ENCODE data around the gene COMMD1. TPM values are rescaled to one million over a fixed set of nuclear protein-coding genes. Genes with fewer than 3 reads are reported as not detected.
"Not testable (repeated sequence)": the region's sequence is repeated elsewhere in the genome, so short reads cannot be mapped to it uniquely, and the experiment has no call there.

The COMMD1 gene
- polyA plus RNA-seq, 4 donors: 61.3 to 85.3 (median 71.8) TPM

DNA sequence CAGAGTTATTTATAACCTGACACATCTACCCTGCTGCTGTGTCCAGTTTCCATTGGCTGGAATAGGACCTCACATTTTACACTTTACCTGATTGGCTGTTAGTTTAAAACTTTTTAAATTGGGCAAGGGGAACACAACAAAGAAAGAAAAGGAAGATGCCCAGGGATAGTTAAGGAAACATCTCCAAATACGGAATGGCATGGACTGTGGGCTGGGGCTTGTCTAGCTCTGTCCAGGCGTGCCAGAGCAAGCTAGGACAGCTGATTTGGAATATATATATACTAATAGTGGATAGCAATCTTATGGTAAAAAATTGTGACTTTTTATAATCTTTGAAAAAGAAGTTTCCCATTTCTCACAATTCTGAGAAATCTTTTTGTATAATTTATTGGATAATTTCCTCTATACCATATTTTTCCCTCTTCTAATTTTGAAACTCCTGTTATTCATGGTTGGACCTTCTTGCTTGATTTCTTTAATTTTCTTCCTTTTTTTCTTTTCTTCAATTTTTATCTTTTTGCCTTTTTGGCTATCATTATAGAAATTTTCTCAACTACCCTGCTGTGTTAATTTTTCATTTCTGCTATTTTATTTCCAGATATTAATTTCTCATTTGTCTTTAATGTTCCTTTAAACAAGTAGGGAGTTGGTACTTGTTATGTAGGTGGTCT, 55.9 kb downstream of the COMMD1 start:
- DNase-seq (ENCODE audit: low read depth in 4 of 4, low spot score in 3 of 4): no peak

DNA sequence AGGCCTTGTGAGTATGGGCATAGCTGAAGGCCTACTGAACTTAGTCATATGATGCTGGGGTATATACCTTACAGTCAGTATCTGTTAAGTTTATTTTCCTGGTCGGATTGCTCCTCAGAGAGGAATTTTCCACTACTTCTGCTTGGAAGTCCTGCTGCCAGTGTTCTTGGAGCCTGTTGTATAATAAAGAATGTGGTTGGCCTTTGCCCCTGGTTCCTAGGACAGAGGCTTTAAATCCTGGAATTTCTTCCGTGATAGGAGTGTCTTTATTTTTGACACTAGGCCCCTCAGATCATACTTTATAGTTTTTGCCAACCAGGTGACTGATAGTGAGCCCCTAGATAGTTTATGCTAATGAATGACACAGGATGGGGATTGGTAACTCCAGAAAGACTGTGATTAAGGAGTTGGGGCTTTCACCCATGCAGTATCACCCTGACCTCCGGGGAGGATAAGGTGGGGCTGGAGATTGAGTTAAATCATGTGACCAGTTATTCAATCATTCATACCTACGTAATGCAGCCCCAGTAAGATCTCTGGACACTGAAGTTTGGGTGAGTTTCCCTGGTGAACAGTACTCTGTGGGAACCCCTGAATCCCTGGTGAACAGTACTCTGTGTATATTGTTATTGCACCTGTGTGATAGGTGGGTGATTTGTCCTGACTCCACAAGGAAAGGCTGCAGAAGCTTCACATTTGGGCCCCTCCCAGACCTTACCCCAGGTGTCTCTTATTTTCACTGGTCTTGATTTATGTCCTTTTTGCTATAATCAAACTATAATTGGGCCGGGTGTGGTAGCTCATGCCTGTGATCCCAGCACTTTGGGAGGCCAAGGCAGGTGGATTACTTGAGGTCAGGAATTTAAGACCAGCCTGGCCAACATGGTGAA, 56.9 kb downstream of the COMMD1 start:
- no peak for DNase-seq (ENCODE audit: low read depth in 4 of 4, low spot score in 3 of 4)

DNA sequence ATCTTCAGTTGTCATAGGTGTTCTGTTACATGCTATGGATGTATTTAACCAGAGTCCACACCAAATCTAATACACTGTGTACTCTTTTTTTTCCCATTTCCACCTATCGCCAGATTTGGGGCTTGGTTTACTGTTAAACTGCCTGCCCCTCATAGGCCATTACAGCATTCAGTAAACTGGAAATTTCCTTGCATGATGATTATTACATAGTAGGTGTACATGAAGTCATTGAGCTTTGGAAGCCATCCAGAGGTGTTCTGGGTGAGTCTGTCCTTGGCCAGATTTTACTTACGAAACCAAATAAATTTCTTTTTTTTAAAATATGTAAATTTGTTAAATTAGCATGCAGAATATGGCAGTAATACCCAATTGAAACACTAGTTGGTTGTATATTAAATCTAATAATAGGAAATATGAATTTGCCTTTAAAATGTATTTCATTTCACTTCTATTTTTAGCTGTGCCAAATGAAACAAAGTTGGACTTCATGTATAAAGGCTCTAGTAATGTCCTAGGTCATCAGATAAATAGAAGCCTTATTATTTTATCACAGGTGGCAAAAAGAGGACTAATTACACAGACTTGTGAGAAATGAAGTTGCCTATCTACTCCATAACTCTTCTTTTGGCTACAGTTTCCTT, 60.7 kb downstream of the COMMD1 start:
- no peak for DNase-seq (ENCODE audit: low read depth in 4 of 4, low spot score in 3 of 4)

DNA sequence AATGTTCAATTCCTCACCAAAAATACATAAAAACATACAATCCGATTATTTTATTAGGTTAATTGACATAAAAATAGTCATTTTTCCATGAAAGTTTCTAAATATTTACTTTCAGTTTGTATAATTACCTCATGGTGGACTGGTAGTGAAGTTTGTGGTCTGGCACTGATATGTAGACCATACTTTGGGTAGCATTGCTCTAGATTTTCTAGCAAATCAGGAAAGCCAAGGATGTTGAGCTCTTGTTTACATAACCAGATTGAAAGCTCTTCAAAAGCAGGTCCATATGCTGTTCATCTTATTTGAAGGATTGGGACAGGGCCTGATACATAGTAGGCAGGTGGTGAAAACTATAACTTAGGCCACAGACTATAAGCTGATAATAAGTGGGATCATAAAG, 61.8 kb downstream of the COMMD1 start:
- DNase-seq (ENCODE audit: low read depth in 4 of 4, low spot score in 3 of 4): no peak

DNA sequence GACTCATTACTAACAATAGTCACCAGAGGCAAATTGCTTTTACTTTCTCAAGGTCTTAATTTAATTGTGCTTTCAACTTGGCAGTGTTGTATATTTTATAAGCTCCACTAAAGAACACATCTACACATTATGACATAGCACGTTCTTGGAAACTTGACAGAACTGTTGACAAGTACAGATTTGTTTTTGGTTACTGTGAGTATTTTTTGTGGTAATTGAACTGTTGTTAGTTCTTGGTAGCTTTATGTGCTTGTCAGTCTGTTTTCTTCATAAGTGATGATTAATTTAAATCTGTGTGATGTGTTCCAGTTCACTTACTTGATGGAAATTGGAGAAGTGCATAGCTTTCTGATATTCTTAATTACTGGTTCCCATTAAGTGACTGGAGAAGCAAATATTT, 63.9 kb downstream of the COMMD1 start:
- no peak for DNase-seq (ENCODE audit: low read depth in 4 of 4, low spot score in 3 of 4)

DNA sequence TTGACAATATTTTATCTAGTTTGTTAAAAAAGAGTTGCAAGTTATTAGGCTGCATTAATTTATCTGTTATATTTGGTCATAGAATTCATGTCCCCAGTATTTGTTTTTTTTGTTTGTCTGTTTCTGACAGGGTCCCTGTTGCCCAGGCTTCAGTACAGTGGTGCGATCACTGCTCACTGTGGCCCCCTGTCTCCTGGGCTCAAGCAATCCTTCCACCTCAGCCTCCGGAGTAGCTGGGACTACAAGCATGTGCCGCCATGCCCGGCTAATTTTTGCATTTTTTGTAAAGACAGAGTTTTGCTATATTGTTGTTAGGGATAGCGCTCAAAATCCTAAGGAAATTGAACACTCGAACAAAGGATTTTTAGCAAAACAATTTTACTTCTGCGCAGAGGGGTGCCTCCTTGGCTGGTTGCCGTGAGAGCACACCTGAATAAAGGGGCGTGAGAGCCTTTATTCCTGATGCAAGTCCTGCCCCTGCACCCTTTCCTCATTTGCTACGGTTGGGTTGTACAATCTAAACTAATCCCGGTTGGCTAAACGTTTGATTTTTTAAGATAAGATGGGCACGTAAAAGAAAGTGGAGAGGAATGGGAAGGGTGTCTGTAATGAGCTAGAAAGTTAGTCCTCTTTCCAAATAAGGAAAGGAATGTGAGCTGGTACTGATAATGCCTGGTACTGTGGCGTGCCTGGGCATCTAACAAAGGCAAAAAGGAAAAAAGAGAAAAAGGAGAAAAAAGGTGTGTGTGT, 65.5 kb downstream of the COMMD1 start:
- DNase-seq (ENCODE audit: low read depth in 4 of 4, low spot score in 3 of 4): no peak

DNA sequence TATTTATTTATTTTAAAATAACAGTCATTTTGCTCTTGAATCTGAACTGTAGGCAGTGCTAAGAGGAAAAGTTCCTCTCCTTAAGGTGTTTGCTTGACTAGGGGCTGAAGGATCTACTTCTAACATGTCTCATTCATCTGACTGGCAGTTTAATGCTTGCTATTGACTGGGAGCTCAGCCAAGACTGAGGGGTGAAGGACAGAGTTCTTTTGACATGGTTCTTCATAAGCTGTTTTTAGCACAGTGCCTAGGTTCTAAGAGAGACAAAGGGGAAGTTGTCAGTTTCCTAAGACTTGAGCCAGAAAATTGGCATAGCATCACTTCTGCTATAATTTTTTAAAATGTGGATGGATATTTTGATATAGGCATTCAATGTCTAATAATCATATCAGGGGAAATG, 73.0 kb downstream of the COMMD1 start:
- DNase-seq (ENCODE audit: low read depth in 4 of 4, low spot score in 3 of 4): no peak

DNA sequence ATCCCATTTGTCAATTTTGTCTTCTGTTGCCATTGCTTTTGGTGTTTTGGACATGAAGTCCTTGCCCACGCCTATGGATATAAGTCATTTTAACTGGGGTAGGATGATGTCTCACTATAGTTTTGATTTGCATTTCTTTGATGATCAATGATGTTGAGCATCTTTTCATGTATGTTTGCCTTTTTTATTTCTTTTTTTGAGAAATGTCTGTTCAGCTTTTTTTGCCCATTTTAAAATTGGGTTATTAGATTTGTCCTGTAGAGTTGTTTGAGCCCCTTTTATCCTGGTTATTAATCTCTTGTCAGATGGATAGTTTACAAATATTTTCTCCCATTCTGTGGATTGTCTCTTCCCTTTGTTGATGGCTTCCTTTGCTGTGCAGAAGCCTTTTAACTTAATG, 75.3 kb downstream of the COMMD1 start:
- DNase-seq (ENCODE audit: low read depth in 4 of 4, low spot score in 3 of 4): no peak

DNA sequence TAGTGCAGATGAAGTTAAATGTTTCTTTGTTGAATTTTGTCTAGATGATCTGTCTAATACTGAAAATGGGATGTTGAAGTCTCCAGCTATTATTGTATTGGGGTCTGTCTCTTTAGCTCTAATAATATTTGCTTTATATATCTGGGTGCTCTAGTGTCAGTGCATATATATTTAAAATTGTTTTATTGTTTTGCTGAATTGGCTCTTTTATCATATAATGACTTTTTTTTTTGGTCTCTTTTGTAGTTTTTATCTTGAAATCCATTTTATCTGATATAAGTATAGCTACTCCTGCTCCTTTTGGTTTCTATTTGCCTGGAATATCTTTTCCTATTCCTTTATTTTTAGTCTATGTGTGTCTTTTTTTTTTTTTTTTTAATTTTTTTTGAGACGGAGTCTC, 79.2 kb downstream of the COMMD1 start:
- DNase-seq (ENCODE audit: low read depth in 4 of 4, low spot score in 3 of 4): no peak

DNA sequence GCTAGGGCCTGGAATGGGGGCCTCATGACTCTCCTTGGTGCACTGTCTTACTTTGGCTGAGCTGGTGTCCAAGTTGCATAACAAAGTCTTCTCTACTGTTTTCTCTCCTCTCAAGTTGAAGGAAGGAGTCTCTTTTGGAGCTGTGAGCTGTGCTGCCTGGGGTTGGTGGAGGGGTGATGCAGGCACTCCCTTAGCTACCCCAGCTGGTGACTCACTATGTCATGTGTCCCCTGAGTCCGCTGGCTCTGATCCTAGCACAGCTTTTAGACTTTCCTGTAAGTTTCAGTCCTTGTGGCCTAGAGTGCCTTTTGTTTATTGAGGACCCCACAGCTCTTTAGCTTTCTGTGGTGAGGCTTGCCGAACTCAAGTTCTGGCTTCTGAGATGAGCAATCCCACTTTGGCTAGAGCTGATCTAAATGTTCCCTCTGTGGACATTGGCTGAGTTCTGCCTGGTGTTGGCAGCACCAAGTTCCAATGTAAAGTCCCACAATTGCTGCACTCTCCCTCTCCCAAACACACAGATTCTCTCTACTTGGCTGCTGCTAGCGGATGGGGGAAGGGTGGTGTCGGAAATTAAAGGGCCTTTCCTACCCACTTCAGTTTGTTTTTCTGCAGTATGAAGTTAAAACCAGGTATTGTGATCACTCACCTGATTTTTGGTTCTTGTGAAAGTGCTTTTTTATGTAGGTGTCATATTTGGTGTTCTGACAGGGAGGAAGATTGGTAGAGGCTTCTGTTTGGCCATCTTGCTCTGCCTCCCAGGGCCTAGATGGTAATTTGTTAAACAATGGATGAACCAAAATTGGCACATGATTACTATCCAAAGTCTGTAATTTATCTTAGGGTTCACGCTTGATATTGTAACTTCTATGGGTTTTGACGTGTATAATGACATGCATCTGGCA, 83.2 kb downstream of the COMMD1 start:
- DNase-seq (ENCODE audit: low read depth in 4 of 4, low spot score in 3 of 4): no peak

DNA sequence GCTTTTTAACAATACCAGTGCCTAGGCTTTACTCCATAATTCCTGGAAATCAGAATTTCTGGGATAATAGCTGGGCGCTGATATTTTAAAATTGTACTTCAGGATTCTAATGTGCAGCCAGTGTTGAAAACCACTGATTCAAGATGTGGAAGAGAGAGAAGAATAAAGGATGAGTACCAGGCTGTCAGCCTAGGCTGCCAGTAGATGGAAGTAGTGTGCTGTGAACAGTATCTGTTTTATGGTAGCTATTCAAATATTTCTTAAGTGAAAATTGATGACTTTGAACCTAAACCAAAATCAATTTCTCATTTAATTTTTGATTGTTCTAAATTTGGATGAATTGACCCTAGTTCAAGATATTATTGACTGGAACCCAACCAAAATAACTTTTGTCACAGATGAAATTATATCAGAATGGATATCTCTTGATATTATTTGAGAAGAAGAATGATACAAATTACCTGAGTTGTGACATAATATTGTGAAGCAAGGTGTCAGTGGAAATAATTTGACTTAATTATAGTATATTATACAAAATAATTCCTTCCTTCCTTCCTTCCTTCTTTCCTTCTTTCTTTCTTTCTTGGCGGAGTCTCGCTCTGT, 88.0 kb downstream of the COMMD1 start:
- no peak for DNase-seq (ENCODE audit: low read depth in 4 of 4, low spot score in 3 of 4)

DNA sequence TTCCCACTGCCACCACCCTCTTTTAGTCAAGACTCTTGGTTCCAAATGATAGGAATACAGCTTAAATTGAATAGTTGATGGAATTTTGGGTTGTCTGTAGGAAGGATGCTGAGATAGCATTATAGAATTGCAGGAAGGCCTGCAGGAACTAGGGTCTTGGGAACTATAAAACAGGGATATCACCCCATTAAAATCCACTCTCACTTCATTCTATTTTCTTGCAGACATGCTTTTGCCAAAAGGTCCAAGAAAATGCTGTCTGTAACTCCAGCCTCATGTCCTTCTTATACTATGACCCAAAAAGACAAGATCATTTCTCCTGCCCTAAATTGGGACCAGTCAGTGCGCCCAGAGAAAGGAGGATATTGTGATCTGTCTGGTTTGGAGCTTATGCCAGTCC, 89.1 kb downstream of the COMMD1 start:
- no peak for DNase-seq (ENCODE audit: low read depth in 4 of 4, low spot score in 3 of 4)

DNA sequence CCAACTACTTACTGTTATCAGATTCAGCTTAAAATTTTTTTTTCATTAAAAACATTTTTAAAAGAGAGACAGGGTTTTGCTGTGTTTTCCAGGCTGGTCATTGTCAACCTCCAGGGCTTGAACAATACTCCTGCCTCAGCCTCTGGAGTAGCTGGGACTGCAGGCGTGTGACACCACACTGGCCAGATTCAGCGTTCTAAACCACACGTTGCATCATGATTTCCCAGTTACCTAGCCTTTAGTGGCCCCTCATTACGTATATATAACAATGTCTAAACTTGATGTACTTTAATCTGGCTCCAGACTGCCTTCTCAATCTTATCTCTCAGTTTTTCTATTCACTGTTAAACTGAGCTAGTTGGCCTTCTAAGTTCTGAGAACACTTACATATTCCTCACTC, 89.6 kb downstream of the COMMD1 start:
- DNase-seq (ENCODE audit: low read depth in 4 of 4, low spot score in 3 of 4): no peak

DNA sequence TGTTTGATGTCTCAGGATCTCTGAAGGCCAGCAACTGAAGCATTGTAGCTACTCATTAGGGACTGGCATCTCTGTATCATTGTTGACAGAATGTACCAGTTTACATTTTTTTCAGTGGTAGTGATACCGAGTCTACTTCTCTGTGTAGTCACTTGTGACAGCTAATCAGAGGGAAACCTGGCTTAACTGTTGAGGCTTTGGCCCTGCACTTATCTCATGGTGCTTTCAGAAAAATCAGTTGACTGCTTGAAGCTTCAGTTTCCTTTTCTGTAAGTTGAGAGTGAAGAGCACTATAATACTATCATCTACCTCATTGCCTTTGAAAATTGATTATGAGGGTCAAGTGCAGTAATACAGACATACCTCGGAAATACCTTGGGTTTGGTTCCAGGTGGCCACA, 90.0 kb downstream of the COMMD1 start:
- DNase-seq (ENCODE audit: low read depth in 4 of 4, low spot score in 3 of 4): no peak

DNA sequence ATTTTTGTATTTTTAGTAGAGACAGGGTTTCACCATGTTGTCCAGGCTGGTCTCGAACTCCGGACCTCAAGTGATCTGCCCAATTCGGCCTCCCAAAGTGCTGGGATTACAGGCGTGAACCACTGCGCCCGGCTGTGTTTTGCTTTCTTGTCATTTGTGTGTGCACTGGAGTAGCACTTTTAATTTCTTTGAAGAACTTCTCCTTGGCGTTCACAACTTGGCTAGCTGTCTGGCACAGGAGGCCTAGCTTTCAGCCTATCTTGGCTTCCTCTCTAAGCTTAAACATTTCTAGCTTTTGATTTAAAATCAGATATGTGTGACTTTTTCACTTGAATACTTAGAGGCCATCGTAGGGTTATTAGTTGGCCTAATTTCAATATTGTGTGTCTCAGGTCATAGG, 93.0 kb downstream of the COMMD1 start:
- DNase-seq (ENCODE audit: low read depth in 4 of 4, low spot score in 3 of 4): no peak

DNA sequence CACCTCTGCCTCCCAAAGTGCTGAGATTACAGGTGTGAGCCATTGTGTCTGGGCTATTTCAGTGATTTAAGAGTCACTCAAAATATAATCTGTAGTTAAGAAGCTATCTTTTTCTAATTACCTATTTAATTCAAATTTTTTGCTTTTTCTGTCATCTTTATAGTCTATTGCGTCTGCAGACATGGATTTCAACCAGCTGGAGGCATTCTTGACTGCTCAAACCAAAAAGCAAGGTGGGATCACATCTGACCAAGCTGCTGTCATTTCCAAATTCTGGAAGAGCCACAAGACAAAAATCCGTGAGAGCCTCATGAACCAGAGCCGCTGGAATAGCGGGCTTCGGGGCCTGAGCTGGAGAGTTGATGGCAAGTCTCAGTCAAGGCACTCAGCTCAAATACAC, 95.1 kb downstream of the COMMD1 start:
- DNase-seq (ENCODE audit: low read depth in 4 of 4, low spot score in 3 of 4): no peak

DNA sequence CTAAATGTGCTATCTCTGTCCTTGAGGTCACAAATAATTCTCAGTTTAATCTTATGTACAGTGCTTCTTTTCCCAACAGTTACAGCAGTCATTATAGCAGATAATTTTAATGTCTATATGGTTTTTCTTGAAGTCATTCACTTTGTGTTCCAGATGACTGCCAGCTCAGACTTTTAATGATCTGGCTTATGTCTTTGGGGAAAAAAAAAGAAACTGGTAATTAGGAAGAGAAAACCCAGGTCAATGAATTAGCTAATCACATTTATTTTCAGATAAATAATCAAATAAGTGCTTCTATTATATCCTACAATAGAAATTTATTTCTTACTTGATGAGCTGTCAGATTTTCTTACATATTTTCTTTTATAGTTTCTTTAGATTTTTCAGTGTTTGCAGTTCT, 96.0 kb downstream of the COMMD1 start:
- DNase-seq (ENCODE audit: low read depth in 4 of 4, low spot score in 3 of 4): no peak

DNA sequence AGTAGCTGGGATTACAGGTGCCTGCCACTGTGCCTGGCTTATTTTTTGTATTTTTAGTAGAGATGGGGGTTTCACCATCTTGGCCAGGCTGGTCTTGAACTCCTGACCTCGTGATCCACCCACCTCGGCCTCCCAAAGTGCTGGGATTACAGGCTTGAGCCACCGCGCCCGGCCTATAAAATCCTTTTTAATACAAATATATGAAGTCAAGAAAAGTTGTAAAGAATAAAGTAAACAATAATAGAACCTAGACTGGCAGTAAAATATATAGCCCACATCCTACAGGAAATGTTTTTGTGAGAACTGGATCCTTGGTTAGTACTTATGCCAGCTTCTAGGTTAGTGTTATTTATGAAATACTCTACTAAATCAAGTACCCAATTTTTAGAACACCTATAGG, 99.0 kb downstream of the COMMD1 start:
- not testable (repeated sequence) for DNase-seq (ENCODE audit: low read depth in 4 of 4, low spot score in 3 of 4)

DNA sequence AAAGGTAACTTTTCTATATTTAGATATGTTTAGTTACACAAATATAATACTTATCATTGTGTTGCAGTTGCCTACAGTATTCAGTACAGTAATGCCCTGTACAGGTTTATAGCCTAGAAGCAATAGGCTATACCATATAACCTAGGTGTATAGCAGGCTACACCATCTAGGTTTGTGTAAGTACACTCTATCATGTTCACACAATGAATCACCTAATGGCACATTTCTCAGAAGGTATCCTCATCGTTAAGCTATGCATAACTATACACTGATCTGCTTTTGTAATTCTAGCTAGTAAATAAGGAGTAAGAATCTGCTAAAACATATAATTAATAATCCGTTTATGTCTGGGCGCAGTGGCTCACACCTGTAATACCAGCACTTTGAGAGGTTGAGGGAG, 102.1 kb downstream of the COMMD1 start:
- DNase-seq (ENCODE audit: low read depth in 4 of 4, low spot score in 3 of 4): no peak
